ENCODE measurements around the gene CDKAL1. TPM values are rescaled to one million over a fixed set of nuclear protein-coding genes. Genes with fewer than 3 reads are reported as not detected.

The CDKAL1 gene
- total RNA-seq, 1 experiment from 2014 or later = 13.8 TPM

- H3K36me3 ChIP-seq (ENCODE audit: low read depth, low read length) = no peaks in the 10 kb centered on the region
- no peak for TF ChIP-seq EZH2phosphoT487 (IDR thresholded peaks at IDR 0.05; ENCODE audit: borderline replicate concordance, low read length)
- no TSS peak for BruUV-seq (replicated peaks)
These were observed 174.3 kb downstream of the CDKAL1 start for GRCh38 chr6:20708367-20709124.

DNA sequence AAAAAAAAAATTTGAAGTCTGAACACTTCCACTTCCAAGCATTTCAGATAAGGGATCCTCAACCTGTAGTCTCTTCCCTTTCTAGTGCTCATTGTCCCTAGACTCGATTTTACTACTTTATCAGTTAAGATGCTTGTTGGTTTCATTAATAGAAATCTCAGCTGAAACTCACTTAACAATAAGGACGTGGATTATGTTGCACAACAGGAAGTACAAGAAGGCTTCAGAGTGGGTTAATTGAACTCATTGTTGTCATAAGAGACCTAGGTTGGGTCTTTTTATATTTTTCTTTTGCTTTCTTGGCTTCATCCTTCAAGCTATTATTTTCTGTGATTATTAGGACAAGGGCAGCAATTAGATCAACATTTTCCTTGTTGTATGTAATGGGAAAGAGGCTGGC is 175.2 kb downstream of the CDKAL1 start:
- H3F3A ChIP-seq (ENCODE audit: low read length, unreplicated experiment) = no peaks in the 10 kb centered on the region
- ChIA-PET POLR2A (ENCODE audit: unreplicated experiment) (no interaction called here), CTCF (no interaction called here)
- intact Hi-C loops (cut with micrococcal nuclease) = no loop called here
- no peaks in the 10 kb centered on the region for H3K9me2 ChIP-seq (replicated peaks; ENCODE audit: low read length)
- TF ChIP-seq, protein P1, sequence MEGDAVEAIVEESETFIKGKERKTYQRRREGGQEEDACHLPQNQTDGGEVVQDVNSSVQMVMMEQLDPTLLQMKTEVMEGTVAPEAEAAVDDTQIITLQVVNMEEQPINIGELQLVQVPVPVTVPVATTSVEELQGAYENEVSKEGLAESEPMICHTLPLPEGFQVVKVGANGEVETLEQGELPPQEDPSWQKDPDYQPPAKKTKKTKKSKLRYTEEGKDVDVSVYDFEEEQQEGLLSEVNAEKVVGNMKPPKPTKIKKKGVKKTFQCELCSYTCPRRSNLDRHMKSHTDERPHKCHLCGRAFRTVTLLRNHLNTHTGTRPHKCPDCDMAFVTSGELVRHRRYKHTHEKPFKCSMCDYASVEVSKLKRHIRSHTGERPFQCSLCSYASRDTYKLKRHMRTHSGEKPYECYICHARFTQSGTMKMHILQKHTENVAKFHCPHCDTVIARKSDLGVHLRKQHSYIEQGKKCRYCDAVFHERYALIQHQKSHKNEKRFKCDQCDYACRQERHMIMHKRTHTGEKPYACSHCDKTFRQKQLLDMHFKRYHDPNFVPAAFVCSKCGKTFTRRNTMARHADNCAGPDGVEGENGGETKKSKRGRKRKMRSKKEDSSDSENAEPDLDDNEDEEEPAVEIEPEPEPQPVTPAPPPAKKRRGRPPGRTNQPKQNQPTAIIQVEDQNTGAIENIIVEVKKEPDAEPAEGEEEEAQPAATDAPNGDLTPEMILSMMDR (conservative IDR thresholded peaks at IDR 0.05; ENCODE audit: low read depth, low read length) = no peak
- no peak for TF ChIP-seq EZH2phosphoT487 (IDR thresholded peaks at IDR 0.05; ENCODE audit: borderline replicate concordance, low read length)
- no peak for TF ChIP-seq EZH2 (IDR thresholded peaks at IDR 0.05; ENCODE audit: low read length, unreplicated experiment)
- H3K9me3 ChIP-seq (ENCODE audit: low read length) = no peaks in the 10 kb centered on the region
- no peak overlapping the region for H3K4me2 ChIP-seq (ENCODE audit: low read length)
- no peaks in the 10 kb centered on the region for H3K79me2 ChIP-seq (ENCODE audit: low read length)
- H3K9ac ChIP-seq (ENCODE audit: low read length) = no peak overlapping the region
- no peaks in the 10 kb centered on the region for H4K20me1 ChIP-seq (ENCODE audit: low read length)
- no peak overlapping the region for H3K4me3 ChIP-seq (ENCODE audit: low read length)
- H2AFZ ChIP-seq (ENCODE audit: low read length) = no peak overlapping the region
- no peak overlapping the region for H3K27ac ChIP-seq (ENCODE audit: low read length)
- no peak for DNase-seq
- no TSS peak for BruUV-seq (replicated peaks)
- H3K27me3 ChIP-seq (ENCODE audit: low read length) = no peaks in the 10 kb centered on the region
- no peak for ATAC-seq
- H3K4me1 ChIP-seq (ENCODE audit: insufficient read depth, low read length) = peaks cover 18% of the 10 kb centered on the region
- no peaks in the 10 kb centered on the region for H3K36me3 ChIP-seq (ENCODE audit: low read depth, low read length)

More at GRCh38 chr6:20708367-20709124, 174.3 kb downstream of the CDKAL1 start:
- H3K9me3 ChIP-seq (ENCODE audit: low read length) = no peaks in the 10 kb centered on the region
- no peak overlapping the region for H3K9ac ChIP-seq (ENCODE audit: low read length)
- CTCF ChIA-PET = no interaction called here
- no peaks in the 10 kb centered on the region for H3K27me3 ChIP-seq (ENCODE audit: low read length)
- H3K4me3 ChIP-seq (ENCODE audit: low read length) = no peak overlapping the region
- no peaks in the 10 kb centered on the region for H3F3A ChIP-seq (ENCODE audit: low read length, unreplicated experiment)
- DNase-seq = no peak
- ATAC-seq = no peak
- H3K27ac ChIP-seq (ENCODE audit: low read length) = no peak overlapping the region
- intact Hi-C loops (cut with micrococcal nuclease) = no loop called here
- H3K9me2 ChIP-seq (replicated peaks; ENCODE audit: low read length) = no peaks in the 10 kb centered on the region
- peaks cover 18% of the 10 kb centered on the region for H3K4me1 ChIP-seq (ENCODE audit: insufficient read depth, low read length)
- H2AFZ ChIP-seq (ENCODE audit: low read length) = no peak overlapping the region
- no peaks in the 10 kb centered on the region for H3K79me2 ChIP-seq (ENCODE audit: low read length)
- no peaks in the 10 kb centered on the region for H4K20me1 ChIP-seq (ENCODE audit: low read length)
- POLR2A ChIA-PET (ENCODE audit: unreplicated experiment) = no interaction called here
- no peak overlapping the region for H3K4me2 ChIP-seq (ENCODE audit: low read length)

- Histone ChIP-seq H3K27ac (ENCODE audit: low read length) (no peak overlapping the region), H3K27me3 (ENCODE audit: low read length) (no peaks in the 10 kb centered on the region), H2AFZ (ENCODE audit: low read length) (no peak overlapping the region), H3K9me3 (ENCODE audit: low read length) (no peaks in the 10 kb centered on the region), H3K4me3 (ENCODE audit: low read length) (no peak overlapping the region), H3K9ac (ENCODE audit: low read length) (no peak overlapping the region), H3F3A (ENCODE audit: low read length, unreplicated experiment) (no peaks in the 10 kb centered on the region), H3K79me2 (ENCODE audit: low read length) (no peaks in the 10 kb centered on the region), H3K36me3 (ENCODE audit: low read depth, low read length) (no peaks in the 10 kb centered on the region), H4K20me1 (ENCODE audit: low read length) (no peaks in the 10 kb centered on the region), H3K9me2 (replicated peaks; ENCODE audit: low read length) (no peaks in the 10 kb centered on the region), H3K4me2 (ENCODE audit: low read length) (no peak overlapping the region), H3K4me1 (ENCODE audit: insufficient read depth, low read length) (peaks cover 18% of the 10 kb centered on the region)
- ATAC-seq (no peak), DNase-seq (no peak)
- BruUV-seq (replicated peaks) = no TSS peak
- POLR2A ChIA-PET (ENCODE audit: unreplicated experiment) = no interaction called here
- intact Hi-C loops (cut with micrococcal nuclease) = no loop called here
- CTCF ChIA-PET = no interaction called here
- TF ChIP-seq, protein P1 (conservative IDR thresholded peaks at IDR 0.05; ENCODE audit: low read depth, low read length) = no peak
- no peak for TF ChIP-seq EZH2 (IDR thresholded peaks at IDR 0.05; ENCODE audit: low read length, unreplicated experiment)
- TF ChIP-seq EZH2phosphoT487 (IDR thresholded peaks at IDR 0.05; ENCODE audit: borderline replicate concordance, low read length) = no peak
These were observed 176.1 kb downstream of the CDKAL1 start for GRCh38 chr6:20710341-20710740.
